Trophoblast cell (in vitro differentiated cells and primary cell): ENCODE measurements around the gene ABCA5.

ENCODE experiments used
- DNase-seq, 2 donors: peaks; one replicate each; pipeline ENCODE4 v3.0.0-alpha.2; 2016
- H2AFZ ChIP-seq: 2 replicates; pipeline ENCODE4 v1.6.1; 2013; ENCODE audit warnings: low read length, moderate library complexity, mild to moderate bottlenecking; ENCODE audit not compliant: insufficient read depth, poor library complexity
- H2AK5ac ChIP-seq: 2 replicates; pipeline ENCODE4 v1.6.1; 2013; ENCODE audit warnings: mild to moderate bottlenecking, low read length
- H2BK120ac ChIP-seq: 2 replicates; pipeline ENCODE4 v1.6.1; 2013; ENCODE audit warnings: low read length, mild to moderate bottlenecking, moderate library complexity; ENCODE audit not compliant: insufficient read depth, poor library complexity
- H2BK12ac ChIP-seq: 2 replicates; pipeline ENCODE4 v1.6.1; 2013; ENCODE audit warnings: mild to moderate bottlenecking, low read length, moderate library complexity
- H2BK5ac ChIP-seq: 2 replicates; pipeline ENCODE4 v1.6.1; 2013; ENCODE audit warnings: low read length, low read depth, moderate library complexity, mild to moderate bottlenecking; ENCODE audit not compliant: poor library complexity
- H3K14ac ChIP-seq: 2 replicates; pipeline ENCODE4 v1.6.1; 2013; ENCODE audit warnings: mild to moderate bottlenecking, low read length
- H3K18ac ChIP-seq: 2 replicates; pipeline ENCODE4 v1.6.1; 2013; ENCODE audit warnings: mild to moderate bottlenecking, low read length
- H3K23ac ChIP-seq: 2 replicates; pipeline ENCODE4 v1.6.1; 2013; ENCODE audit warnings: low read length
- H3K27ac ChIP-seq: 2 replicates; pipeline ENCODE4 v1.5.1; 2013; ENCODE audit warnings: low read depth, mild to moderate bottlenecking, inconsistent platforms, low read length, moderate library complexity
- H3K27me3 ChIP-seq: 2 replicates; pipeline ENCODE4 v1.6.1; 2013; ENCODE audit warnings: inconsistent platforms, mild to moderate bottlenecking, low read length, moderate library complexity; ENCODE audit not compliant: insufficient read depth
- H3K36me3 ChIP-seq, 2 experiments: 1 replicate in 1 of 2; 2 replicates in 1 of 2; pipeline ENCODE4 v1.6.1; 2013; ENCODE audit warnings: low read length in 2 of 2, mild to moderate bottlenecking in 2 of 2, moderate library complexity in 1 of 2; ENCODE audit not compliant: insufficient read depth in 2 of 2, control insufficient read depth in 1 of 2
- H3K4ac ChIP-seq: 2 replicates; pipeline ENCODE4 v1.6.1; 2013; ENCODE audit warnings: low read depth, mild to moderate bottlenecking, low read length, moderate library complexity
- H3K4me1 ChIP-seq, 2 experiments: 1 replicate in 1 of 2; 2 replicates in 1 of 2; pipeline ENCODE4 v1.6.1; 2013; ENCODE audit warnings: low read length in 2 of 2, mild to moderate bottlenecking in 2 of 2, moderate library complexity in 1 of 2; ENCODE audit not compliant: insufficient read depth in 2 of 2, control insufficient read depth in 1 of 2
- H3K4me2 ChIP-seq: 2 replicates; pipeline ENCODE4 v1.6.1; 2013; ENCODE audit warnings: inconsistent platforms, mild to moderate bottlenecking, low read length, moderate library complexity
- H3K4me3 ChIP-seq: 2 replicates; pipeline ENCODE4 v1.5.1; 2013; ENCODE audit warnings: mild to moderate bottlenecking, low read depth, low read length, inconsistent platforms
- H3K79me1 ChIP-seq: one replicate; pipeline ENCODE4 v1.6.1; 2013; ENCODE audit warnings: low read length
- H3K79me2 ChIP-seq: 2 replicates; pipeline ENCODE4 v1.6.1; 2013; ENCODE audit warnings: low read length, mild to moderate bottlenecking; ENCODE audit not compliant: control insufficient read depth, insufficient read depth, poor library complexity
- H3K9ac ChIP-seq: 2 replicates; pipeline ENCODE4 v1.6.1; 2013; ENCODE audit warnings: mild to moderate bottlenecking, low read length
- H3K9me3 ChIP-seq: 2 replicates; pipeline ENCODE4 v1.6.1; 2013; ENCODE audit warnings: low read depth, mild to moderate bottlenecking, control low read depth, inconsistent platforms, low read length; ENCODE audit not compliant: insufficient read depth
- H4K12ac ChIP-seq: 2 replicates; pipeline ENCODE4 v1.6.1; 2013; ENCODE audit warnings: low read depth, mild to moderate bottlenecking, low read length, moderate library complexity
- H4K8ac ChIP-seq: 2 replicates; pipeline ENCODE4 v1.6.1; 2013; ENCODE audit warnings: low read depth, mild to moderate bottlenecking, low read length, moderate library complexity
- H4K91ac ChIP-seq: one replicate; pipeline ENCODE4 v1.6.1; 2013; ENCODE audit warnings: low read depth, mild to moderate bottlenecking, low read length, moderate library complexity
- WGBS: extraction: QIAGEN DNeasy Blood & Tissue Kit; methylation state at CpG from one replicate; pipeline ENCODE4 v1.1.7; 2013; ENCODE audit warnings: missing lambda C conversion rate; ENCODE audit not compliant: insufficient read length, insufficient coverage; ENCODE audit errors: extremely low coverage; 5-methylcytosine and 5-hydroxymethylcytosine counted together

ABCA5 gene

DNA sequence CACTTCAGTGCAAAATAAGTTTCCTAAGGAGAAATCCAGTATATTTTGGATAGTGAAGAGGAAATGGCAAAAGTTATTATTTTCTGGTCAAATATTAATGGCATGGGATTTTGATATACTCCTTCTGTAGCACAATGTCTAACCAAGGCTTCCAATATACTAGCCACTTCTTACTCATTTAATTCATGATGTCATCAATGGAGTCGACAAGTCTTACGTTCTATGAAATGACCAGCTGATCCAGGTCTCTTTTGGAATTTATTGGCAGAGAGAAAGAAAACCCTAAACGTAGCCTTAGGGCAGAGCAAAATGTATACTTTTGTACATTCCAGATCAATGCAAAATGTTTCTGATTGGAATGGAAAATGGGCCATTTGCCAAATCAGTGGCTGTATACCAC is 90.0 kb downstream of the ABCA5 start:
- H3K79me1 ChIP-seq, result no peaks in the 10 kb centered on the region
- H2BK5ac ChIP-seq, result no peak overlapping the region
- H3K4ac ChIP-seq, result no peak overlapping the region
- no peak overlapping the region for H3K9ac ChIP-seq
- H3K4me3 ChIP-seq, result no peak overlapping the region
- H3K36me3 ChIP-seq, result no peaks in the 10 kb centered on the region
- no peak overlapping the region for H3K27ac ChIP-seq
- H3K9me3 ChIP-seq, result no peaks in the 10 kb centered on the region
- DNase-seq, result no peak
- no peaks in the 10 kb centered on the region for H3K27me3 ChIP-seq
- no peak overlapping the region for H4K12ac ChIP-seq
- H3K4me1 ChIP-seq, result no peaks in the 10 kb centered on the region
- no peak overlapping the region for H2BK12ac ChIP-seq
- no peak overlapping the region for H2AFZ ChIP-seq
- no peak overlapping the region for H4K91ac ChIP-seq
- no peak overlapping the region for H3K18ac ChIP-seq
- no peak overlapping the region for H2BK120ac ChIP-seq
- H3K4me2 ChIP-seq, result no peak overlapping the region
- no peaks in the 10 kb centered on the region for H3K79me2 ChIP-seq
- H4K8ac ChIP-seq, result no peak overlapping the region
- no CpG with 5 or more reads among the region's 3 CpGs for WGBS
- no peak overlapping the region for H3K23ac ChIP-seq
- H3K14ac ChIP-seq, result no peak overlapping the region
- no peak overlapping the region for H2AK5ac ChIP-seq

DNA sequence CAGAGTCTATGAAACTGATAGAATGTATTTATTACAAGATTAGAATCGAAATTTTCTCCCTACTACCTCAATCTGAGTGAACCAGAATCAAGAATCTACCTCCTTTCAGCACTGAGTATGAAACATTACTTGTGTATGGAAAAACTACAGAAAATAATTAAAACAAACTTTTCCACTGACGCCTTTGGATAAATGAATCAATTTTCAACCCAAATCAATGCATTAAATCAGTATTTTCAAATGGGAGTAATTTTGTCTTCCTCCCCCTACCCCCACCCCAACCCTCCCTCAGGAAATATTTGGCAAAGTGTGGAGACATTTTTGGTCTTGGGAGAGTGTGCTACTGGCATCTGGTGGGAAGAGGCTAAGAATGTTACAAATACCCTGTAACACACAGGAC is 90.5 kb downstream of the ABCA5 start:
- Histone ChIP-seq H2BK120ac (no peak overlapping the region), H3K9me3 (no peaks in the 10 kb centered on the region), H4K12ac (no peak overlapping the region), H3K4me3 (no peak overlapping the region), H3K14ac (no peak overlapping the region), H3K27me3 (no peaks in the 10 kb centered on the region), H3K79me2 (no peaks in the 10 kb centered on the region), H4K8ac (no peak overlapping the region), H3K9ac (no peak overlapping the region), H3K27ac (no peak overlapping the region), H3K4me1 (no peaks in the 10 kb centered on the region), H3K23ac (no peak overlapping the region), H3K18ac (no peak overlapping the region), H3K36me3 (no peaks in the 10 kb centered on the region), H3K4ac (no peak overlapping the region), H2BK5ac (no peak overlapping the region), H3K79me1 (no peaks in the 10 kb centered on the region), H4K91ac (no peak overlapping the region), H2AFZ (no peak overlapping the region), H2AK5ac (no peak overlapping the region), H2BK12ac (no peak overlapping the region), H3K4me2 (no peak overlapping the region)
- no peak for DNase-seq
- WGBS, result no CpG with 5 or more reads among the region's 2 CpGs

DNA sequence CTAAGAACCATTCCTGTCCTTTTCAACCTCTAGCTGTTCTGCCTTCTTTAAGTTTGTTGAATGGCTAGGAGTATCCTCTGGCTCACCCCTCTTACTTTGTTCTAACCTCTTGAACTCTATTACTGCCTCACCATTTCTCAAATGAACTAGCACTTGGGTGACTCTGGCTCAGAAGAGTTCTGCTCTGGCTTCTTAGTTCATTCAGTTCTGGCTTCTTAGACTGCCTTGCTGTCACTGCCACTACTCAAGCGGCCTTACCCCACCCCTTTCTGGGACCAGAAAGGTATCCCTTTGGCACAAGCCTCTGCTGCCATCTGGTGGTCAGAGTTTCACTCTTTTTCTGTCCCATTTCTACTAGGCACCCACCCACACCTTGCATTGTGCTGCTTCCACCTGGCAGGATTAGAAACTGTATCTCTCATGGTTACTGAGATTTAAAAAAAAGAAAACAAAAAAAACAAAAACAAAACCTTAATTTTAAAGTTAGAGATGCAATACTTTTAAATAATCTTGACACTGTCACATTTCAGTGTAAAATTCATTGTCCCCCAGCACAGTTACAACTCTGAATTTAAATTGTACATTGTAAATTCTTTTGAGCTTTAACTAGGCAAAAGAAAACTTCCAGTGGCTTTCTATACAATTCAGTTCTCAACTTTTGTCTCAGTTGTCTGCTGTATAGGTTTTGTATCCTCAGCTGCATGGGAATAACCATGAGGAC is 91.4 kb downstream of the ABCA5 start:
- no peaks in the 10 kb centered on the region for H3K36me3 ChIP-seq
- no peak overlapping the region for H2BK5ac ChIP-seq
- H3K4me1 ChIP-seq, result no peaks in the 10 kb centered on the region
- no peak overlapping the region for H4K8ac ChIP-seq
- no peak overlapping the region for H3K23ac ChIP-seq
- no peak overlapping the region for H2BK120ac ChIP-seq
- H4K12ac ChIP-seq, result no peak overlapping the region
- H3K9me3 ChIP-seq, result no peaks in the 10 kb centered on the region
- H2AK5ac ChIP-seq, result no peak overlapping the region
- H2BK12ac ChIP-seq, result no peak overlapping the region
- no peaks in the 10 kb centered on the region for H3K79me1 ChIP-seq
- H2AFZ ChIP-seq, result no peak overlapping the region
- no peak overlapping the region for H3K14ac ChIP-seq
- no peak overlapping the region for H3K18ac ChIP-seq
- H3K27me3 ChIP-seq, result no peaks in the 10 kb centered on the region
- no peak overlapping the region for H3K4me2 ChIP-seq
- H3K9ac ChIP-seq, result no peak overlapping the region
- WGBS, result no CpG with 5 or more reads among the region's 1 CpG
- H3K4me3 ChIP-seq, result no peak overlapping the region
- peak; percentile 75 to 91 for DNase-seq
- H3K79me2 ChIP-seq, result no peaks in the 10 kb centered on the region
- H3K4ac ChIP-seq, result no peak overlapping the region
- H3K27ac ChIP-seq, result no peak overlapping the region
- no peak overlapping the region for H4K91ac ChIP-seq

DNA sequence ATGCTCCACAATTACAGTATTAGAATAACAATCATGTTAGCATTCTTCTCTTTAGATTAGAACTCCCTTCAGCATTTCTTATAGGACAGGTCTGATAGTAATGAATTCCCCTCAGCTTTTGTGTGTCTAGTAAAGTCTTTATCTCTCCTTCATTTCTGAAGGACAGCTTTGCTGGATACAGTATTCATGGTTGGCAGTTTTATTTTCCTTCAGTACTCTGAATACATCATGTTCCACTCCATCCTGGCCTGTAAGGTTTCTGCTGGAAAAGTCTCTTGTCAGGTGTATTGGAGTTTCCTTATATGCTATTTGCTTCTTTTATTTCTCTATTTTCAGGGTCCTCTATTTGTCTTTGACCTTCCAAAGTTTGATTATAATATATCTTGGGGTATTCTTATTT is 94.3 kb downstream of the ABCA5 start:
- H3K18ac ChIP-seq, result no peak overlapping the region
- H4K8ac ChIP-seq, result no peak overlapping the region
- H3K79me2 ChIP-seq, result no peaks in the 10 kb centered on the region
- H3K4ac ChIP-seq, result no peak overlapping the region
- DNase-seq, result no peak
- H3K36me3 ChIP-seq, result no peaks in the 10 kb centered on the region
- H3K27me3 ChIP-seq, result no peaks in the 10 kb centered on the region
- no peak overlapping the region for H3K4me2 ChIP-seq
- no peaks in the 10 kb centered on the region for H3K79me1 ChIP-seq
- H4K12ac ChIP-seq, result no peak overlapping the region
- H3K23ac ChIP-seq, result no peak overlapping the region
- no peak overlapping the region for H3K27ac ChIP-seq
- H2BK5ac ChIP-seq, result no peak overlapping the region
- H2AFZ ChIP-seq, result no peak overlapping the region
- no peak overlapping the region for H3K14ac ChIP-seq
- H3K4me3 ChIP-seq, result no peak overlapping the region
- H2BK120ac ChIP-seq, result no peak overlapping the region
- H3K4me1 ChIP-seq, result no peaks in the 10 kb centered on the region
- no peaks in the 10 kb centered on the region for H3K9me3 ChIP-seq
- no peak overlapping the region for H2BK12ac ChIP-seq
- H2AK5ac ChIP-seq, result no peak overlapping the region
- H4K91ac ChIP-seq, result no peak overlapping the region
- H3K9ac ChIP-seq, result no peak overlapping the region
